HG02642 (cell line): ENCODE data around the gene BABAM2.

ENCODE experiments used
- ATAC-seq: cut with Tn5 transposase; IDR thresholded peaks from one replicate; pipeline ENCODE4 v1.9.1; 2021; ENCODE audit warnings: mild to moderate bottlenecking; ENCODE audit not compliant: unreplicated experiment, poor library complexity

BABAM2 gene

DNA sequence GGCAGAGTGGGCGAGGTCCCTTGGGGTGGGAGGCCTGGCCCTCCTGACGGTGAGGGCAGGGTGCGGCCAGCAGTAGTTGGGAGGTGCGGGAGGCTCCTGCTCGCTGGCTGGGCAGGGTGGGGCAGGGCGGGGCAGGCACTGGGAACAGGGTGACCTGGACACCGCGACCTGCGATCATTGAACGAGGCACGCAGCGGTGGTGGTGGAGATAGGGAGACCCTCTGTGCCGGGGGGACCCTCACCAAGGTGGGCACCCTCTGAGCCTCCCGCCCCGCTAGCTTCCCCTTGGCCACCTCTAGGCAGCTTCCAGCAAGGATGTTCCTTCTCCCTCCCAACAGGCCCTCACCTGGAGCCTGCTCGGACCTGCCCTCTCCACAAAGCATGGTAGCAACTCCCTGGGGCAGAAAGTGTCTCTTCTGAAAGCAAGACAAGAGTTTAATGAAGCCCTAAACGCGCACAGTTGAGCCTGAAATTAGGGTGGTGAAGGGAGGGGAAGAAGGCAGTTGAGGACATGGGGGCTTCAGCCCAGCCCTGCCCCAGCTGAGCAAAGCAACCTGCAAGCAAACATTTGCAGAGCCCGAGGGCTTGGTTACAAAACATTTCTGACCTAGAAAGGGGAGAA is 486.8 kb downstream of the BABAM2 start:
- ATAC-seq = no peak

DNA sequence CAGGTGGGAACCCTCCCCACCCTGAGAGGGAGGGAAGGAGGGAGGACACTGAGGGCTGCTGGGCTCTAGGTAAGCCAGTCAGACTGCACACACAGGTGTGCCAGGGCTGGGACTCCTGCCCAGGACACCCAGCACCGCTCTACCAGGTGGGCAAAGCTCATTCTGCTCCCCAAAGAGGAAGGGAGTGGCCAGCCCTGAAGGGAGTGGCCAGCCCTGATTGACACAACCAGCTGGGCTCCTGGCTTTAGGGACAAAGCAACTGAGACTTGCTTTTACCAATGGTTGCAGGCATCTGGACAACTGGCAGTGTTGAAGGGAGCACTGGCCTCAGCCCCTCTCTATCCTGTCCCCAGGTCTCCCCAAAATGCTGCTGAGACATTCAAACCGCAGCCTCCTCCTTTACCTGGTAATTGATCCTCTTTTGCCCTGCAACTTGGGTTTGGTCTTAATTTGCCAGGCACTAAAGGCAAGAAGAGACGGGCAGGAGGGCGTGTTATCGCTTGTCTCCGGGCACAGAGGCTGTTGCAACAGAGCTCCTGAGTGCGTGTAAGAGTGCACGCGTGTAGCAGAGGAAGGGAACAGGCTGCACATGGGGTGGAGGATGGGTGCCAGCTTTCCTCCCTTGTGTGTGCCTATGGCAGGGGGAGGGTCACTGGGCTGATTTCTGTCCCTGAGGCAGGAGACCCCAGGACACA is 487.6 kb downstream of the BABAM2 start:
- no peak for ATAC-seq

DNA sequence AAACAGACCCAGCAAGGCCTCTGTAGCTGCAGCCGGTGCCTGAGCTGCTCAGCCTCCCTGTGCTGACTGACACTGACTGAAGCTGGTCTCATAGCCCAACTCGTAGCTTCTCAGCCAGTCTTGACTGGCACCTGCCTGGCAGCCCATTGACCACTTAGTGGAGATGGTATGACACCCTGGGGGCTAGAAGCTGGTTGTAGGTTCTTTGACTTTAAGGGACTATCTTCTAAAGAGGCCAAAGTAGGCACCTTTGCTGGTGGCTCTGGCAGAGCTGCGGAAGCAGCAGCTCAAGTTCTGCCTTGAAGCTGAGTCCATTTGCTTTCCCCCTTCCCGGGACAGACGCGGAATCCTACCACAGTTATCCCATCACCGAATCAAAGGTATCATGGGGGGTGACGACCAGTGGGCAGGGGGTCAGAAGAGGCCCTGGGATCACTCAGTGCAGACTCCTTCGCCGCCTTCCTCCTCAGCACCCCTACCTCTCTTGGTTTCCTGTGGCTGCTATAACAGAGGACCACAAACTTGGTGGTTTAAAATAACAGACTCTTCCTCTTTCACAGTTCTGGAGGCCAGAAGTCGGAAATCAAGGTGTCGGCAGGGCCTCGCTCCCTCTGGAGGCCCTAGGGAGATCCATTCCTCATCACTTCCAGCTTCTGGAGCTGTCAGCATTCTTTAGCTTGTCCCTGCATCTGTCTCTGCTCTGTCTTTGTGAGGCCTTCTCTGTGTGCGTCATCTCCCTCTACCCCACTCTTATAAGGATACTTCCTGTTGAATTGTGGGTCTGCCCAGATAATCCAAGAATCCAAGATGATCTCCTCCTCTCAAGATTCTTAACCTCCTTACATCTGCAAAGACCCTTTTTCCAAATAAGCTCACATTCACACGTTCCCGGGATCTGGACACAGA is 488.4 kb downstream of the BABAM2 start:
- ATAC-seq = no peak

DNA sequence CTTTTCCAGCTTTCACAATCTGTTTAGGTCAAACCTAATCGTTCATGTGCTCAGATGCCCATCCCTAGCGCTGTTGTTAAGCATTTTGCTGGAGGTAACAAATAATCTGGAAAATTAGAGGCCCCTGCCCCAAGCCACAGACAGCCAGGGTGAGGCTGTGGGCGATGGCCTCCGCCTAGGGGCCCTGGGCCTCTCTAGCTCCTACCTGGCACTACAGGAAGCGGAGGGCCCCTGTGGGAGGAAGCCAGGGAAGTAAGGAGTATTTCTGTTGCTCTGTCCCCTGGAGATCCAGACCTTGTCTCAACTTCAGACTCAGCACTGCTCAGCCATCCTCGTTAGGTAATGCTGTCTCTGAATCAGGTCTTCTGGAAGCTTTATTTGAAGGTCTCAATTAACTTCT is 489.7 kb downstream of the BABAM2 start:
- ATAC-seq = no peak

DNA sequence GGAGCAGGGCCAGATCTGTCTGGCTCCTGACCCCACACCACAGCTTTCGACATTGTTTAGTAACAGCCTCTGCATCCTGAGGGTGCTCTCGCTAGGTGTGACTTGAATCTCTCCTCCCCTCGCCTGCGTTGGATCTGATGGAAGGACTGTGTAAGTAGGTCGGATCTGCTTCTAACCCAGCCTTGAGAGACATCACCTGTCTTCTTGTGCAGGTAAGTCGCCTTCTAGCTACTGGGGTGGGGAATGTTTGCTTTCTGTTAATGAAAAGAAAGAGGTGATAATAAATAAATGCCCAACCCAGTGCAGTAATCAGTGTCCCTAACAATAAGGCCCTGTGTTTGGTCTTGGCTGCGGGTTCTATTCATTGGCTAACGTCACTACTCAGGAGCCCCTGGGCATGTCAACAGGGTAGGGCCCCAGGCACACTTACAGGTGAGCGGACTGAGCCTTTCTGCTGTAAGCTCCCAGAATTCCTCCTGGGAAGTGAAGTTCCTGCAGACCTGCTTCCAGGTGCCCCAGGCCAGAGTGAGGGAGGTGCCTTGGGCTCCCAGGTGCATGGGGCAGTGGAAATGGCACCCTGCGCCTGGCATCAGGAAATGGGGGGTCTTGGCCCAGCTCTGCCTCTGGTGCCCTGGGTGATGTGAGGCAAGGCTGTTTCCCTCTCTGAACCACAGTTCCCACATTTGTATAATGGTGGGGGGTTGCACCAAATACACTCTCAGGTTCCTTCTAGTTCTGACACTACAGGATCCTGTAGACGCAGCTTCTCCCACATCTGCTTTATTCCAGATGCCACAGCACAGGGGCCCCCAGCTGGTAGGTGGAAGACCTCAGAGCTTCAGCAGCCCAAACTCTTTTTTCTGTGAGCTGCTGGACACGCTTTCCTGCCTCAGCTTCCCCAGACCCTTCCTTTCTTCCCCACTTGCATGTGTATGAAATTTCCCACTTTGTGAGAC is 491.0 kb downstream of the BABAM2 start:
- ATAC-seq = no peak

DNA sequence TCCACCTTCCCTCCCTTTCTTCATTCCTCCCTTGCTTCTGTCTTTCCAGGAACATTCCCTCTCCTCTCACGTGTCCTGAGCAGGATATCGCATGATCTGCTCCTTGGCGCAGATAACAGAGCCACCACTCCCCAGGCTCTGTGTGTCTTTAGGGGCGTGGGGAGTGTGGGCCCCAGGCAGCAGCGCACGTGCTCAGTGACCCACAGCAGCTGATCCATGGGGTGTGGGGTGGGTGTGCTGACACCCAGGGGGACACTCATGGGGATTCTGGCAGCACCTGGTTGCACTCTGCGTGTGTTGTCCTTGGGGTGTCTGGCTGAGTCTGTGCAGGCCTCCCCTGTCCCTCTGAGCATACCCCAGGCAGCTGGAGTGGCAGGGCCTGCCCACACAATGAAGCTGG is 492.2 kb downstream of the BABAM2 start:
- ATAC-seq = no peak

DNA sequence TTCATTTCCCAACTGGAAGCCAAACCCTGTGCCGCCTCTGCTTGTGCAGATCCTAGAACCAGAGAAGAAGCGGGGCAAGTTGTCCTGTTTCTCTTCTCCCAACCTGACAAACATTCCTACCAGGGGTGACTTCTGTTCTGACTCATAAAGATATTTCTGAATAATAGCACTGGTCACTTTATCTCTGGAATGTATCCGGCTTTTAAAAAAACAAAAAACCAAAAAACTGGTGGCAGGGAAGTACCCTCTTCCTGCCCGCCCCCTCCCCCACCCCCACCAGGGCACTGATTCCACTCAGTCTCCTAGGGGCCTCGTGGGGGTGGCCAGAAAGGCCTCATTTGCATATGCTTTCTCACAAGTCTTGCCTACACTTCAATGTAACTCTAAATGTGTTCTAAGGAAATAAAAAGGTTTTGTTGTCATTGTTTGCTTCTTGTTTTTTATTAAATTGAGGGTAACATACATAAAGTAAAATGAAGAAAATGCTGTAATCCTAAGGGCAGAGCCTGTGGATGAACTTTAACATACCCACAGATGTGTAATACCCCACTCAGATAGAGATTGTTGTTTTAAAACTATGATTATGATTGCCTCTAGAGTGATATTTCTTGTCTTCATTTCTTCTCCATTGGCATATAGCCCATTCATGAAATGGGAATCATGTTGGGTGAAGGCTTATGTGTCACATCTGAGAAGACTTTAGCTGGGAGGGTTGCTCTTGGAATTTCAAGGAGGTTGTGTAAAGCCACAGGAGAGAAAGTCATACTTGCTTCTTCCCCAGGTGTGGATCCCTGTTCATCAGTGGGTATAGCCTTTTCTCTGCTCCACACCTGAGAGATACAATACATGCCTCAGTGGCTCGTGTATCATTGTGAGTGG is 496.8 kb downstream of the BABAM2 start:
- ATAC-seq = no peak
